Measurements from ENCODE around the gene GLI2. TPM values are rescaled to one million over a fixed set of nuclear protein-coding genes. Genes with fewer than 3 reads are reported as not detected.

GLI2 gene
- total RNA-seq, 1 experiment from 2014 or later, result 3.4 TPM

DNA sequence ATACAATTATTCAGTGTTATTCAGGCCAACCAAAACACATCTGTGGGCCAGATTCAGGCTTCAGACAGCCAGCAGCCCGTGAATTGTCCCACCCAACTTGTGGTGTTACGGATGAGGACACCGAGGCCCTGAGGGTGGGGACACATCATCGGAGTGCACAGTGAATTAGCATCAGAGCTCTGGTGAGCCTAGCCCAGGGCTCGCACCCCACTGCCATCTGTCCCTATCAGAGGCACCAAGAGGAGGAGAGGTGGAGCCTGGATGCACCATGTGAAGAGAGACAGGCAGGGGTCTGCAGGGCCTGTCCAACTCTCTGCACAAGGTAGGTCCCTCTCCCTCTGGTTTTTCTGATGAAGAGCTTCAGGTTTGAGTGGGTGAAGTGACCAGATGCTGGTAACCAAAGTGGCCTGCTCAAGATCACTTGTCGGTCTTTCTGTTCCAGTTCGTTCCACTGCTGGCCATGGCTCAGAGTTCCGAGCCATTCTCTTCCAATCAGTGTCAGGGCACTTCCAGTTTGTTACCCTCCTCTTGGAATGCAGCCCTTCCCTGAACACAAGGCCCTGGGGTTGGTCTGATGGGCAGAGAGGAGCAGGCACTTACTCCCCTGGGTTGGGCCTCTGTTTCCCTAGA is 14.8 kb upstream of the GLI2 start:
- no peaks in the 10 kb centered on the region for H4K20me1 ChIP-seq (ENCODE audit: insufficient read depth)
- H3K79me2 ChIP-seq (ENCODE audit: insufficient read depth, low read length), result no peaks in the 10 kb centered on the region
- DNase-seq (ENCODE audit: low read depth, low spot score) (no peak), ATAC-seq (no peak)
- no peaks in the 10 kb centered on the region; a peak in 1 of 4 replicates for H3K36me3 ChIP-seq (ENCODE audit: control insufficient read depth in 1 of 2, insufficient read depth in 2 of 2, low read length in 2 of 2)
- intact Hi-C loops (cut with micrococcal nuclease), result no loop called here
- no peak overlapping the region for H3K4me2 ChIP-seq (ENCODE audit: low read length)
- H3K27ac ChIP-seq (ENCODE audit: low read depth, low read length), result no peak overlapping the region
- POLR2A ChIA-PET, result no interaction called here
- H3K27me3 ChIP-seq (ENCODE audit: insufficient read depth, low read length), result no peaks in the 10 kb centered on the region
- CTCF ChIA-PET, result no interaction called here
- no peaks in the 10 kb centered on the region for H3K9me3 ChIP-seq (ENCODE audit: control insufficient read depth in 1 of 2, insufficient read depth in 1 of 2, low read depth in 1 of 2, low read length in 2 of 2)
- no peaks in the 10 kb centered on the region for H3K4me1 ChIP-seq (ENCODE audit: control insufficient read depth in 1 of 2, insufficient read depth in 2 of 2, low read length in 2 of 2)
- H3K9me2 ChIP-seq (ENCODE audit: insufficient read depth), result no peaks in the 10 kb centered on the region
- RAD21 ChIA-PET (ENCODE audit: low non-redundant PET in 1 of 2, low total read pairs in 2 of 2, uncharacterized antibody in 2 of 2, unreplicated experiment in 2 of 2), result no interaction called here
- H2AFZ ChIP-seq (ENCODE audit: low read depth, low read length, poor library complexity, severe bottlenecking), result no peak overlapping the region
- no peak overlapping the region for H3K4me3 ChIP-seq (replicated peaks in 1 of 2; ENCODE audit: low read depth in 1 of 2, low read length in 2 of 2)
- BruUV-seq (replicated peaks), result no TSS peak
- TF ChIP-seq ELF1 (IDR thresholded peaks at IDR 0.05; ENCODE audit: borderline replicate concordance, low read depth), result no peak
- TF ChIP-seq POLR2A (IDR thresholded peaks at IDR 0.05; ENCODE audit: borderline replicate concordance, extremely low read depth, insufficient read depth, insufficient read length), result no peak
- TF ChIP-seq CTCF (IDR thresholded peaks at IDR 0.05 in 2 of 3, conservative IDR thresholded peaks at IDR 0.05 in 1 of 3; ENCODE audit: borderline replicate concordance in 1 of 3, insufficient read depth in 1 of 3, low read depth in 2 of 3, low read length in 2 of 3), result no peak
- TF ChIP-seq ATF3 (IDR thresholded peaks at IDR 0.05), result no peak
- TF ChIP-seq JUND (IDR thresholded peaks at IDR 0.05), result no peak
- TF ChIP-seq TCF7L2 (IDR thresholded peaks at IDR 0.05; ENCODE audit: borderline replicate concordance, extremely low read depth, insufficient read depth, insufficient read length), result no peak
- TF ChIP-seq POLR2AphosphoS5 (IDR thresholded peaks at IDR 0.05; ENCODE audit: low read depth, low read length), result no peak
- no peak for TF ChIP-seq ZNF274 (IDR thresholded peaks at IDR 0.05; ENCODE audit: low read depth, low read length)
- TF ChIP-seq, protein P1, sequence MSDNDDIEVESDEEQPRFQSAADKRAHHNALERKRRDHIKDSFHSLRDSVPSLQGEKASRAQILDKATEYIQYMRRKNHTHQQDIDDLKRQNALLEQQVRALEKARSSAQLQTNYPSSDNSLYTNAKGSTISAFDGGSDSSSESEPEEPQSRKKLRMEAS (IDR thresholded peaks at IDR 0.05), result no peak
- TF ChIP-seq CBX3 (IDR thresholded peaks at IDR 0.05; ENCODE audit: low read depth), result no peak
- no peak for TF ChIP-seq REST (IDR thresholded peaks at IDR 0.05; ENCODE audit: low read depth)
- TF ChIP-seq SRF (IDR thresholded peaks at IDR 0.05; ENCODE audit: low read depth), result no peak
- TF ChIP-seq ZFX (IDR thresholded peaks at IDR 0.05), result no peak
- H3K9ac ChIP-seq (ENCODE audit: low read length), result no peak overlapping the region

All from HCT116 (cell line).